SK-N-MC (cell line): Measurements from ENCODE around the gene CCDC124.

Experiments
- EZH2 ChIP-seq: fragments of 200-600 bp; sonication (generic); IDR thresholded peaks from one replicate; pipeline ENCODE4 v1.6.1; 2017; ENCODE audit warnings: antibody characterized with exemption
- POLR2AphosphoS5 ChIP-seq: IDR thresholded peaks from 2 replicates; pipeline ENCODE4 v1.6.1; 2012; ENCODE audit warnings: mild to moderate bottlenecking, low read depth, low read length, borderline replicate concordance

- TF ChIP-seq POLR2AphosphoS5: no peak
- TF ChIP-seq EZH2: no peak
Measured at GRCh38 chr19:17966129-17966483, 33.3 kb downstream of the CCDC124 start.
